HG02642 (cell line): Measurements from ENCODE around the gene SLC45A1.
"Not testable (repeated sequence)": the region's sequence is repeated elsewhere in the genome, so short reads cannot be mapped to it uniquely, and the experiment has no call there.

Experiments used
- ATAC-seq: cut with Tn5 transposase; IDR thresholded peaks from one replicate; pipeline ENCODE4 v1.9.1; 2021; ENCODE audit warnings: mild to moderate bottlenecking; ENCODE audit not compliant: unreplicated experiment, poor library complexity

SLC45A1 gene

DNA sequence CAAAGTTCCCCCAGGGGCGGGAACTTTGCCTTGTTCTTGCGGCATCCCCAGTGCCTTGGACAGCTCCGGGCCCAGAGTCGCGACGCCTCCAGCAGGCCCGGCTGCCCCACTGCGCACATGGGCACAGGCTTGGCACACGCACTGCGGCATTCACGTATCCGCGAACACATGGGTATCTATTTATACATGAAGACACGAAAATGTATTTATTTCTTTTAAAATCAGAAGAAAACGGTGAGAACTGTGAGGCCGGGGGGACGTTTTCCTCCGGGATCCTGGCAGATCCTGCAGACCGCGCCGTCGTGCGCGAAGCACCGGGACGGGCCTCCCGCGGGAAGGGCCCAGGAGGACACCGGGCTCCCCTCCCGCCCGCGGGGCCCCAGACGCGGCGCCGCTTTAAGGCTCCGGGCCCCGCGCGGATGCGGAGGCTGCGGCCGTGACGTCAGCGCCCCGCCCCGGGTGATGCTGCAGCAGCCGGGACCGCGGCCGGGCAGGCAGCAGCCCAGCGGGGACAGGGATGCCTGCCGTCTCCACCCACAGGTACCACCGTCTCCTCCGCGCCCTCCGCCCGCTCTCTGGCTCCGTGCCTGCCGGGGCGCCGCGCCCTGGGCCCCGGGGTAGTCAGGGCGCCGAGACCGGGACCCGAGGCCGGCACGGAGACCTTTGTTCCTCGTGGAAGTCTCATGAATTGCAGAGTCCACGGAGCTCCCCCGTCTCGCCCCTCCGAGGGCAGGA lies at the start of gene SLC45A1:
Gene SLC45A1, plus strand, starts transcription at position 468 of the 735 bp plus-strand sequence. CDS start 6,216 bp downstream, outside the sequence.
- peak; percentile 53 for ATAC-seq

DNA sequence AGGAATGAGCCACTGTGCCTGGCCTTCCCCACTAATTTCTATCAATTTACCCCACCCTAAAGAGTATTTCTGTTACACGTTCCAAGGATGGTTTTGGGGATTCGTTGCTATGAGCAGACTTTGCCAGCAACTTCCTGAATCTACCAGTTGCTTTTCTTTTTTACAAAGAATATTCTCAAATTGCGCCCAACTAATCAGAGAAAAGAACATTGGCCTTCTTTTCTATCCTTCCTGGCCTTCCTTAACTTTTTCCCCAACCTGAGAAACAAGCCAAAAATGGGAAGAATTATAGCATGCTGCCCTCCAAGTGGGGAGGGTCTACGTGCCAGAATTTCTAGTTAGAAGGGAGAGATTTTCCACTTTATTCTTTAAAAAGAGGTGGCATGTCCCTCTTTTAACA lies 44.9 kb upstream of the SLC45A1 start:
- ATAC-seq, result no peak

DNA sequence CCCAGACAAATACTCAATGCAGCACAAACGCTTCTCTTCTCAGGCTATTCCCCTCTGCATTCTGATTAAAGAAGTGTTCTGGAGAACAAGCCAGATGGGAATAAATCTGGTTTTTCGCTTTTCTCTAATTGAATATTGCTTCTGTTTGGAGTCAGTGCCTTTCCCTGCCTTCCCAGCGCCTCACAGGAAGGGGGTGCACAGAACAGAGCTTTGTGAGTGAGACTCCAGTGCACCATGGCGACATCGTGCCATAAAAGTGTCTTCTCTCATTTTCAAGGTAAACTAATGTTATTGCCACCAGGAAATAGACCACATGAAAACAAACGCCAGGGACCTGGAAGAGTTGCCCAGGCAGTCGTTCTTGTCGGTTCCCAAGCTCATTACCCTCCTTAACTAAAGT lies 43.6 kb upstream of the SLC45A1 start:
- no peak for ATAC-seq

DNA sequence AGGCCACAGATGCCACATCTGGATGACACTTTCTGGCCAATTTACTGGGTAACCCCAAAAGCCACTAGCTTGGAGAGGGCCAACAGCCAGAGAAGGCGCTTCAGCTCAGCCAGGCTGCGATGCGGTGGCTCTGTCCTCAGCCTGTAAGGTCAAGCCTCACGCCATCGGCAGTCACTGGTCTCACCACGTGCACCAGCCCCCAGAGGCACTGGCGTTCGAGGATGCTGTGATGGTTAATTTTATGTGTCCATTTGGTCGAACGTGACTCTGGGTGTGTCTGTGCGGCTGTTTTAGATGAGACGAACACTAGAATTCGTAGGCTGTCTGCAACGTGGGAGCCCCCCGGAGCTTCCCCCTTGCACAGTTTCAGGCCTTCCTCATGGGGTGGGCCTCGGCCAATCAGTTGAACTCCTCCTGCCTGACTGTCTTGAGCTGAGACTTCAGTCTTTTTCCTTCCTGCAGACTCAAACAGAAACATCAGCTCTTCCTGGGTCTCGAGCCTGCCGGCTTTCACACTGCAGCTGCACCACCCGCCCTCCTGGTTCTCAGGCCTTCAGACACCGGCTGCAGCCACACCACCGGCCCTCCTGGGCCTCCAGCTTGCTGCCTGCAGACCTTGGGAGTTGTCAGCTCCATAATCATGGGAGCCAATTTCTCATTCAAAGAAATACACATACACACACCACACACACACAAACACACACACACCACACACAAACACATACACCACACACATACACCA lies 41.6 kb upstream of the SLC45A1 start:
- no peak for ATAC-seq

DNA sequence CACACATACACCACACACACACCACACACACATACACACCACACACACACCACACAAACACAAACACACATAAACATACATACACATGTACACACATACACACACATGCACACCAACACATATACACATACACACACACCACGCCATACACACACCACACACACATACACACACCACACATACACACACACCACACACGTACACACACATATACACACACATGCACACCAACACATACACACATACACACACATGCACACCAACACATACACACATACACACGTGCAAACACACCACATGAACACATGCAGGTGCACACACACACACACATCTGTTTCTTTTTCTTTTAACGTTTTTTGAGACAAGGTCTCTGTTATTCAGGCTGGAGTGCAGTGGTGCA lies 41.0 kb upstream of the SLC45A1 start:
- ATAC-seq, result no peak

DNA sequence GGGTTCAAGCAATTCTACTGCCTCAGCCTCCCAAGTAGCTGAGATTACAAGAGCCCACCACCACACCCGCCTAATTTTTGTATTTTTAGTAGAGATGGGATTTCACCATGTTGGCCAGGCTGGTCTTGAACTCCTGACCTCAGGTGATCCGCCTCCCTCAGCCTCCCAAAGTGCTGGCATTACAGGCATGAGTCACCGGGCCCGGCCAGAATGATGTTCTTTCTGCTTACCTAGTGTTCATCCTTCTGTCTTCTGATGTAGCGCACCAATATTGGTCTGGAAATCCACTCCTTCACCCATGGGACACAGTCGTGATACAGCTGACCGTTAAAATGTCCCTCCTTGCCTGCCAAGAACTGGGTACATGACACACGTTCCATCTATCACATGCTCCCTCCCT lies 39.2 kb upstream of the SLC45A1 start:
- not testable (repeated sequence) for ATAC-seq

DNA sequence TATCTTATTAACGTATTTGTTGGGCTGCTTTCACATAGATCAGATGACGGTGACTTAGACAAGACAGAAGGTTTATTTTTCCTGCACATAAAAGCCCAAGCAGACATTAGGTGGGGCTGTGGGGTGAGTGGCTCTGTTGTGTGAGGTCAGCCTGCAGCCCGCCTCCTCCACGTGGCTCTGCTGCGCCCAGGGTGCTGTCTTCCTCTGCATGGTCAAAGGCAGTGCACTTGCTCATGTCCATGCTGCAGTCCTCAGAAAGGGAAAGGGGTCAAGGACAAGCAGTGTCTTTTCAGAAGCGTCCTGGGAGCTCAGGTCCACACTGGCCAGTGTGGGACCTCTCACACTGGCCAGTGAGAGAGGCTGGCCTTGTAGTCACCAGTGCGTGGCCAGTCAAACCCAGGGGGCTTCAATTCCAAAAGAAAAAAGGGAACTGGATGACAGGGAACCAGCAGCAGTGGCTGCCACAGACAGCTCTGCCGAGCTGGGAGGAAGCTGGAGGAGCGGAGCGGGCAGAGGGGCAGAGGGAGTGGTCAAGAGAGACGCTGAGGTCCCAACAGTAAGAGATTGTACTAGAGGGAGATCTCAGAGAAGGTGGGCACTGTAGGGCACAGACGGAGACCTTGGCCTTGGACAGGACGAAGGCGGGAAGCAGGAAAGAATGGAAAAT lies 35.9 kb upstream of the SLC45A1 start:
- ATAC-seq, result no peak

DNA sequence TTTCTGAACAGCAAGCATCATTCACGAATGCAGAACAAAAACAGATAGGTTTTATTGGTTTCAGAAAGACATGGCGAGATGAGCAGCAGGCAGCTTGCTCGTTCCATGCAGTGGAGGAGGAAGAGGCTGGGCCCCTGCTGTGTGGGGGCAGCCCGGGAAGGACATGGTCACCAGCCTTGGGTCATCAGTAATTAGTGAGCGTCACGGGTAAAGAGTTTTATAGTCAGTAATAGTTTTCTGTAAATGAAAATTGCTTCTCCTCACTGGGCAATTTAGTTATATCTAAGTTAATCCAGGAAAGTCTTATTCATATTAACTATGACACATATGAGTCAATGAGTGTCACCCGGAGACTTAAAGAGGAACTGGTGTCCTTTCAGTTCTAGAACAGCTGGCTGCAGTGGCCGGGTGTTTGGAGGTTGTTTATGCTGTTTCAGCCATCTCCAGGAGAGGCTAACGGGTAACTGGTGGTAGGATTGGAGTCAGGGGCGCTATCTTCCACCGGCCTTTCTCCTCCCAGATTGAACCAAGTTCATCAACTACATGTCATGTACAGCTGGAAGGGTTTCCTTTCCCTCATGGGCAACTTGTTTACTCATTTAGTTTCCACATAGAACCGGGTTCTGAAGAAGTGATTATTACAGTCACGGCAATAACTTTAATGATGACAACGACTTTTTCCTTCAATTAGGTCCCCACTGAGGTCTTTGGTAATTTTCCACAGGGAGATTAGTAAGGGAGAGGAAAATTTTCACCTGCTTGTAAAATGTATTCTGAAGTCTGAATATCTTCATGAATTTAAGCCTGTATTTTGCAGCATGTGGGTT lies 34.6 kb upstream of the SLC45A1 start:
- ATAC-seq, result peak; percentile 90

DNA sequence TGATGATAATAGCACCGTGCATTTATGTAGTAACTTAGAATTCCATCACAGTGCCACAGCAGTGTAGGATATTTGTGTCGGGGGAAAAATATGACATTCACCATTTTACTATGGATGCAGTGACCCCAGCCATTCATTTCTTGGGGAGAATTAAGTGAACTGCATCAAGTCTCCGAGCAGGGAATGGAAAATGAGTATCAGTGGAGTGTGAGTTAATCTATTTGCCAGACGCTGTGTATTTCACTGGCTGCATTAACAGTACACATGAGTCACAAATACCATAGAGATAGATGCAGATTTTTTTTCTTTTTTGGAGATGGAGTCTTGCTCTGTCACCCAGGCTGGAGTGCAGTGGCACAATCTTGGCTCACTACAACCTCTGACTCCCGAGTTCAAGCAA lies 33.8 kb upstream of the SLC45A1 start:
- ATAC-seq, result no peak

DNA sequence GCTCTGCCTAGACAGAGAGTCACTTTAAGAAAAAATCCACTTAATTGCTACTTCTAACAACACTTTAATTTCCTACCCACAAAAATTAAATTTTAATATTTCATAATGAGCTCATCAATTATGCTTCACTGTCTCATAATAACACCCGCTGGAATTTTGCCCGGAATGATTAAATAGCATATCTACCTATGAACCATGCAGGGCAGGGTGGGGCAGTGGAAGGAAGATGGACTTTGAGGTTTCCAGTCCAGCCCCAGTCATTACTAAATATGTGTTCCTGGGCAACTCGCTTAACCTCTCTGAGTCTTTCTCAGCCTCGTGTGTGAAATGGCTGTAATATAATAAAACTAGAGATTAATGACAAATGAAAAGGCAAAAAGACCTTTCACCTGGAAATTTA lies 32.8 kb upstream of the SLC45A1 start:
- no peak for ATAC-seq

DNA sequence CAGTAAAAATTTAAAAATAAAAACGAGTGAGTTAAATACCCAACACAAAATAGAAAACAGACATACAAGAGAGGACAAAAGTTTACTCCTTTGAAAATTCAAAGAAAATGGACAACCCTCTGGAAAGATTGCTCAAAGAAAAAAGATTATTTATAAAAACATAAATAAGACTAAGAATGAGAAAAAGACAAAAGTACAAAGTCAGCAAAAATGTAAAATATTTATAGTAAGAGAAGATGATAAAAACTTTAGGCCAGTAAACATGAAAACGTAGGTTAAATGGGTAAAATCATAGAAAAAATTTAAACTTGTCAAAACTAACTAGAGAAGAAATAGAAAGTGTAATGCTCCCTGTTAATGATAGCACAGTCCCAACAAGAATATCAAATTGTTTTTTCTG lies 31.9 kb upstream of the SLC45A1 start:
- ATAC-seq, result no peak

DNA sequence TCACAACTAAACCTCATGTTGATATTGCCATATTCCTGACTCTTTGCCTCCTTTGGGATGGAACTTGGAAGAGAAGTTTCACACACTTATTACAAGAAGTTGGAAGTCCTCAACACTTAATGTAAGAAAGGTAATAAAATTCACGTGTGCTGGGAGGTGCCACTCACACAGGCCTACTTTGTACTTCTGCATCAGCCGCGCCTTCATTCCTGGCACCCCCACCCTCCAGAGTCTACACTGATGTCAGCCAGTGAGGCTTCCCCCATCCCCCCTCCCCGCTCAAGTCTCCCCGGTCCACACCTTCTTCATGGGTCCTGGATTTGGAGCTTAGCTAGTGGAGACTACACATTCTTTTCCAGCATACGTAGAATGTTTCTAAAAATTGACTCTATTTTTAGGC lies 24.8 kb upstream of the SLC45A1 start:
- no peak for ATAC-seq

DNA sequence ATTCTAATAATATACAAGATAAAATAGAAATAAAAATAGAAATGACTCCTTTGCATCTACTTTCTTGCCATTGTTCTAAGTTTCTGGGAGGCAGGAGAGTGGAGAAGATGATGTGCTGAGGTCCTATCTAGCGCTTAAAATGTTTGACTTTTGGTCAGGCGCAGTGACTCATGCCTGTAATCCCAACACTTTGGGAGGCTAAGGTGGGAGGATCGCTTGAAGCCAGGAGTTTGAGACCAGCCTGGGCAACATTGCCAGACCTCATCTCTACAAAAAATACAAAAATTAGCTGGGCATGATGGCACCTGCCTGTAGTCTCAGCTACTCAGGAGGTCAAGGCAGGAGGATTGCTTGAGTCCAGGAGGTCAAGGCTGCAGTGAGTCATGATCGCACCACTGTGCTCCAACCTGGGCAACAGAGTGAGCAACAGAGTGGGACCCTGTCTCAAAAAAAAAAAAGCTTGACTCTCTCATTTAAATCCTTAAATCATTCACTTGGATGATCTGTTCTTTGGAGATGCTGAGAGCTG lies 24.2 kb upstream of the SLC45A1 start:
- no peak for ATAC-seq

DNA sequence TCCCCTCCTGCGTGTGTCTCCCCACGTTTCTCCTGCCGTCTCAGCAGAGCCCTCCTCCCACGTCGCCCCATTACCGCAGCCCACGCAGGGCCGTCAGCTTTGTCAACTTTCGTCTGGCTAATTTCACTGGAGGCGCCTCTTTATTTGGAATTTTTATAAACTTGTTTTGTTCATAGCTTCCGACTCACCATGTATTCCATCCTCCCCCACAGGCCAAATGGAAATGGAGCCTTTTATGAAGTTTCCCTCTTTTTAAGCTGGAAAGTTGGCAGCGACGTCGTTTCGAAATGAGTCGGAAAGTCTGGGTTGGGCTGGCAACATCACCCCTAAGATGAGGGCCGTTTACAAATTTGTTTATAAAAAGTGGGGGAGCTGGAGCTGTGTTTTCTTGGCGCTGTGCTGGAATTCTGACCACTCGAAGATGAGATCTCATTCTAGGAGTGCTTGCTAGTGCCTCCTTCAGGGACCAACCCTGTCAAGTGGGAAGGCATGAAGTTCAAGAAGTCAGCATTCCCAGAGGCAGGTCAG lies 23.7 kb upstream of the SLC45A1 start:
- no peak for ATAC-seq

DNA sequence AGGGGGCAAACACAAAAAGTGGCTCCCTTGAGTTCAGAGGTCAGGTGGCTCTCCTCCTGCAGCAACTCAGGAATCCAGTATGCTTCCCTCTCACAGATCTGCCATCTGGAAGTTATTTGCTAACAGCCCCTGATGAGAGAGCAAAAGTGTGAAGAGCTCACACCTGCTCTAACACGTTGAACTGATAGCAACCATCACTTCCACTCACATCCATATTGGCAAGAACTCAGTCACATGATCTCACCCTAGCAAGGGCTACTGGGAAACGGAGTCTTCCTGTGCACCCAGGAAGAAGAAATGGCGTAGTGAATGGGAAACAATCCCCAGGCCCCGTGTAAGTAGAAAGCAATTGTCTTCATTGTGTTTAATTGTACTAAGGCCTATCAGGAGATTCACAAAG lies 20.7 kb upstream of the SLC45A1 start:
- ATAC-seq, result no peak

DNA sequence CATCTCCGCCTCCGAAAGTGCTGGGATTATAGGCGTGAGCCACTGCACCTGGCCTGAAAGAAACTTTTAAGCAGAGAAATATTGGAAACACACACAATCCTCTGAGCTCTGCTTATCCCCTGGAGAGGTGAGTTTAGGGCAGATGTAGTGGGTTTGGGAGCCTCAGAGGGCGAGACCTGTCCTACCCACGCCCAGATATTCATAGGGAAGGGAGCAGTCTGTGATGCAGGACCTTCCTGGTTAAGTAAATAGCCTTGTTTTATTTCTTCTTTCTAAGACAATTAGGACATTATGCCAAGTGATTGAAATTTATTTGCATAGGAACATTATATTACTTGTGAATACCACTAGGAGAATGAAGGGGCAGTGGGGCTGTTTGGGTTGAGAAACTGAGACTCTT lies 18.0 kb upstream of the SLC45A1 start:
- no peak for ATAC-seq

DNA sequence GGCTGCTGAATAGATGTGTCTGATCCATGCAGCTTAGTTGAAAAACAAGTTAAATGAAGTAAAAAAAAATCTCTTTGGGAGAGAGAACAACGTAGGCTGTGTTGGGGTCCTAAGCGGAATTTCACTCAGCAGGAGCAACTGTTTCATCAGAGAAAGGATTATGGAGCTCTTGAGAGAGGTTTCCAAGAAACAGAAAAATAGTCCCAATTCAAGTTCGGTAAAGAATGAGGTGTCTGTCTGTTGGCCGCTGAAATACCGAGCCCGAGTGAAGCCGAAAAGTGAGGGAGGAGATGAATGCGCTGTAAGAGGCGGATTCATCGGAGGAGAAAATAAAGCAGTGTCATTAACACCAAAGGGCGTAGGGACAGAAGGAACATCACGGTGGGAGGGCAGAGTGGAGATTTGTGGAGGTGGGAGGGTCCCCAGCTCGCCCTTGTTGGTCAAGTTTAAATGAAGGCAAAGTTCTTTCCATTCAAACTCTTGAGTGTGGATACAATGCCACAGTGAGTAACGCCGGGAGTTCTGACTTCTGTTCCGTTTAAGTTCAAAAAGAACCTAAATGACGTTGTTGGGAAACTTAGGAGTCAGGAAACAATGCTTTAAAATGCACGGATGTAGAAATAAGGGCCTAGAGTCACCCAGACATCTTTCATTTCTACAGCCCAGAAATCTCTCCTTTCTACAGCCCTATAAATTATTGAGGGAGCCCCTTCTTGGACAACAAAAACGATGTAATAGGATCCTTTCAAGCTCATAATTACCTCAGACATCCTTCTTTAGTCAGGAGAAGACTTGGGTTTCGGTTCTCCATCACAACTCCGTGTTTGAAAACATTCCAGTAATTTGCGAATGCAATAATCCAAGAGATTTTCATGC lies 15.6 kb upstream of the SLC45A1 start:
- ATAC-seq, result no peak

DNA sequence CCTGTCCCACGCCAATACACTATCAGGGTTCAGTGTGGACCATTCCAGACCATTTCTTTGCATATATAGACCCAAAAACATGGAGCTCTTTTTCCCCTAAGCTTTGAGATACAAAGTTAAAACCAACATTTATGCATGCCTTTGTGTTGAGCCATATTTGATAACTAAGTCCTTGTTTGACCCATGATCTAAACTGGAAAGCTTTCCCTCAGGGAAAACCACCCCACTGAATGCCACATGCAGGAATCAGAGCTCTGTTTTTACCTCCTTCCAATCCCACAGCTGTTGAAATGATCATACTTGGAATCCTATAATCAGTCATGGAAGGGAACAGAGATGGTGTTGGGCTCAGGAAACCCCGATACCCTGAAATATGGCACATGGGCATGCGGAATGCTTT lies 14.8 kb upstream of the SLC45A1 start:
- no peak for ATAC-seq

DNA sequence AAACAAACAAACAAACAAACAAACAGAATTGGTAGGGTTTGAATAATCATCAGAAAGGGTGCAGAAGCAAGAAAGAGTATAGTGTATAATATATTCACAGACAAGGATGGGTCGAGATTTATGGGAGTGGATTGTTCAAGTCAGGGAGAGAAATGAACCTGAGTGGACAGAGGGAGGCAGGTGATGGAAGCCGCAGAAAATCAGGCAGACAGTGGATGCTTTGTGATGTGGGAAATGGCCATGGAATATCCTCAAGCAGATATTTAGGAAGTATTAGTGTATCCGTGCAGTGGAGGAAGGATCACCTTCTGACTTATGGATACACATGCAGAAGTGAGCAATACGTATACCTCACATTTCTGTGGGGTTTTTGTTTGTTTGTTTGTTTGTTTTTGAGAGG lies 14.0 kb upstream of the SLC45A1 start:
- ATAC-seq, result no peak
